Measurements from ENCODE around the gene DNER.

Gene DNER

DNA sequence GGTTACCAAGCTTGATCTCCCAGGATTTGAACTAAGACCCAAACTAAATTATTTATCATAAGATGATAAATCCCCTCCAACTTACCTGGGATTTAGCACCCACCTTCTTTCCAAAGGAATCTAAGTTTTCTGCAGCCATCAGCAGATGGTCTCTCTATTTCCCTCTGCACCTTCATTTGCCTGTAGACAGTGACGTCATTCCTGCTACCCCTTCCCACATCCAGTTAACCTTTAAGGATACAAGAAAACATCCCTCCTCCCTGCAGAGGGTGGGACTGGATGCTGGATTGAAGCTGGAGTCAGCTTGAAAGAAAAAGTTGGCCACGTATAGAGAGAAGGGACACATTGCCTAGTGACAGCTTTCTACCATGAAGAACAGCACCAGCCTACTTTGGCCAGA is 3.7 kb upstream of the DNER start:
- H3K27me3 ChIP-seq (replicated peaks; ENCODE audit: control insufficient read depth, insufficient read depth, low read length, poor library complexity, severe bottlenecking) = peaks cover 10% of the 10 kb centered on the region

DNA sequence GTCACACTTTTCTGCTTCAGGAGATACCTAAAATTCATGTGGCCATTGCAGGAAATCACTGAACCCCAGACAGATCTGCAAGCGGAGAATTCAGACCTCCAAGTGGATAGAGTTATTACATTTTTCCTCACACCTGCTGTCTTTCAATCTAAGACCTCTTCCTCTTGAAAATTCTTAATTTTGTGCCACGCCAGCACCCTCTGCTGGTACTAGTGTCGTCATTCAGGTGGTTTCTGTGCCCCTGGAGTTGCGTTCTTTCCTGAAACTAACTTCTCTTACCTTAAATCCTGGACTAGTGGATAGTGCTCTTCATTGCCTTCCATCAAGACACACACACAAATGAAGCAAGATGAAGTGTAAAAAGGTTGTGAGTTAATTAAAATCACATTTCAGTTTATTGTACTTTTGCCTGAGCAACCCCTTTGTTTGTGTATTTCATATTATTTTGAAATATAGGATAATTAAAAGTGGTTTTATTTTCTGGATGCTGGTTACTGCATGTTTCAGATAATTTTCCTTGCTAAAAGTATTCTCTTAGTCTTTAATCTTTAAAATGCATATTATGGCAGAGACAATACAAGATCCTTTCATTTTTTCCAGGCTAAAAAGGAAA is 1.6 kb upstream of the DNER start:
- H3K9me3 ChIP-seq (ENCODE audit: control insufficient read depth, low read length) = no peaks in the 10 kb centered on the region
- DNase-seq = no peak
- H3K4me3 ChIP-seq (ENCODE audit: insufficient read depth, low read depth, low read length, poor library complexity, severe bottlenecking) = no peak overlapping the region
- H3K36me3 ChIP-seq (ENCODE audit: control insufficient read depth, insufficient read depth, low read length) = no peaks in the 10 kb centered on the region
- H3K4me1 ChIP-seq (ENCODE audit: control insufficient read depth, insufficient read depth, low read length, poor library complexity, severe bottlenecking) = peaks cover 20% of the 10 kb centered on the region
- H3K27me3 ChIP-seq (replicated peaks; ENCODE audit: control insufficient read depth, insufficient read depth, low read length, poor library complexity, severe bottlenecking) = peaks cover 16% of the 10 kb centered on the region
- no peak overlapping the region for H3K27ac ChIP-seq (ENCODE audit: insufficient read depth, low read length, poor library complexity, severe bottlenecking)

More for the DNA sequence above, 3.7 kb upstream of the DNER start:
- H3K9me3 ChIP-seq (ENCODE audit: control insufficient read depth, low read length) = no peaks in the 10 kb centered on the region
- H3K36me3 ChIP-seq (ENCODE audit: control insufficient read depth, insufficient read depth, low read length) = no peaks in the 10 kb centered on the region
- no peak overlapping the region for H3K27ac ChIP-seq (ENCODE audit: insufficient read depth, low read length, poor library complexity, severe bottlenecking)
- DNase-seq = no peak
- H3K4me3 ChIP-seq (ENCODE audit: insufficient read depth, low read depth, low read length, poor library complexity, severe bottlenecking) = no peak overlapping the region
- peaks cover 18% of the 10 kb centered on the region for H3K4me1 ChIP-seq (ENCODE audit: control insufficient read depth, insufficient read depth, low read length, poor library complexity, severe bottlenecking)

DNA sequence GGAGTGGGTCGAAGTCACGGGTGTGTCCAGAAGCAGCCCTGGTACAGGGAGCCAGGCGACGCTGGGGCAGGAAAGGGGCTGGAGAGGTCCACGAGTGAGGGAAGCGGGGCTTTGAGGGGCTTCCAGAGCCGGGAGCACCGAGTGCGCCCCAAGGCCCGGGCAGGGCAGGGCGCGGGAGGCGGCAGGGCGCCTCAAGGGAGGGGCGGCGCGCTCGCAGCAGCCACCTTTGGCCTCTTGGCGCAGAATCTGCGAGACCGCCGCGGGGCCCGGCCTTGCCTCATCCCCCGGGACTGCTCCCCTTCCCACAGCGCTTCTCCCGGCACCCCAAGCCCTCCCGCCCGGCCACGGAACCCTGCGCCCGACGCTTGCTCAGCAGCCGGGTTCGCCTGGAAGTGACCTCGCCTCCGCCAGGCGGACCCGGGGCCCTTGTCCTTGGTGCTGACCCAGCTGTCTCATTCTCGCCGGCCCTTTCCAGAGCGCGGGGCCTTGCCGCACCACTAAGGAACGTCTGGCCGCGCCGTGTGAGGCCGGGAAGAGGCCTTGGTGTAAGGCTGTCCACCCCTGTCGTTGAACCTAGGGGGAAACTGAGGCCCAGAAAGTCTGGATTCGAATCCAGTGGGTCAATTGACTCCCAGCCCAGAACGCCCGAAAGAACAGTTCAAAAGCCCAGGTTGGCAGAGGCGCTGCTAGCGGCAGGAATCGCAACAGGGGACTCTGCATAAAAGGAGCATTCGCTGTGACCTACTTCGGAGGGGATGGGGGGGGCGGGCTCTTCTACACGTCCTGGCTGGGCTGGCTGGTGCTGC is 584 bp upstream of the DNER start:
- no peak overlapping the region for H3K27ac ChIP-seq (ENCODE audit: insufficient read depth, low read length, poor library complexity, severe bottlenecking)
- no peaks in the 10 kb centered on the region for H3K9me3 ChIP-seq (ENCODE audit: control insufficient read depth, low read length)
- no peaks in the 10 kb centered on the region for H3K36me3 ChIP-seq (ENCODE audit: control insufficient read depth, insufficient read depth, low read length)
- H3K27me3 ChIP-seq (replicated peaks; ENCODE audit: control insufficient read depth, insufficient read depth, low read length, poor library complexity, severe bottlenecking) = peaks cover 26% of the 10 kb centered on the region
- H3K4me1 ChIP-seq (ENCODE audit: control insufficient read depth, insufficient read depth, low read length, poor library complexity, severe bottlenecking) = peaks cover 20% of the 10 kb centered on the region
- DNase-seq = no peak
- H3K4me3 ChIP-seq (ENCODE audit: insufficient read depth, low read depth, low read length, poor library complexity, severe bottlenecking) = peak overlapping the region; percentile 59

DNA sequence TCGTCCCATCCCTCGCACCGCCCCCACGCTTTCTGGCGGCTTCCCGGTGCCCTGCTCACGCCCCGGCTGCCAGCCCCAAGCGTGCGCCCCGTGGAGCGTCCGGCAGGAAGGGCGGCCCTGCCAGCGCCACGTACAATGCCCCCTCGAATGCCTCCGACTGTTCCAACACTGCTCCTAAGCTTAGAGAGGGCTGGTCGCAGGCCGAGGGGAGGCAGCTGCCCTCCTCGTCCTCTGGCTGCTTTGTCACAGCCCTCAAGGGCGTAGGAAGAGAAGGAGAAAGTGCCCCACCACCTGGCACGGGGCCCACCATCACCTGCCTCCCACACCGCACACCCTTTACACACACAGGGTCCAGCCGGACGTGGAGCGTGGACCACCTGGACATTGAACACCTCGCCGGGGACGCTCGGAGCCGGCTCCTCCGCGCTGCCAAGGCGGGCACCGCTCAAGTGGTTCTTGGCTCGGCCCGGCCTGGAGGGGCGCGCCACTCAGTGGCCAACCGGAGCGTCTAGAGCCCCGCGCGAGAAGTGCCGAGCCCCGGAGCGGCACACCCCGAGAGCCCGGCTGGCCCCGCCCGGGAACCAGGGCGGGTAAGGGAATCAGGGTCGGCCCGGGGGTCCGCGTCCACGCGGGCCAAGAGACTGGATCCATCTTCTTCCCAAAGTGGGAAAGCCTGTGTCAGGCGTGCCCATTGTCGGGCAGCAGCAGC is 830 bp downstream of the DNER start:
- no peaks in the 10 kb centered on the region for H3K9me3 ChIP-seq (ENCODE audit: control insufficient read depth, low read length)
- DNase-seq = no peak
- no peaks in the 10 kb centered on the region for H3K36me3 ChIP-seq (ENCODE audit: control insufficient read depth, insufficient read depth, low read length)
- peak overlapping the region; percentile 36 for H3K4me3 ChIP-seq (ENCODE audit: insufficient read depth, low read depth, low read length, poor library complexity, severe bottlenecking)
- H3K27me3 ChIP-seq (replicated peaks; ENCODE audit: control insufficient read depth, insufficient read depth, low read length, poor library complexity, severe bottlenecking) = peaks cover 33% of the 10 kb centered on the region
- H3K27ac ChIP-seq (ENCODE audit: insufficient read depth, low read length, poor library complexity, severe bottlenecking) = no peak overlapping the region
- peaks cover 20% of the 10 kb centered on the region for H3K4me1 ChIP-seq (ENCODE audit: control insufficient read depth, insufficient read depth, low read length, poor library complexity, severe bottlenecking)

GRCh38 chr2:229712136-229712535 is 2.2 kb downstream of the DNER start:
- peaks cover 20% of the 10 kb centered on the region for H3K4me1 ChIP-seq (ENCODE audit: control insufficient read depth, insufficient read depth, low read length, poor library complexity, severe bottlenecking)
- no peaks in the 10 kb centered on the region for H3K36me3 ChIP-seq (ENCODE audit: control insufficient read depth, insufficient read depth, low read length)
- no peak overlapping the region for H3K4me3 ChIP-seq (ENCODE audit: insufficient read depth, low read depth, low read length, poor library complexity, severe bottlenecking)
- H3K9me3 ChIP-seq (ENCODE audit: control insufficient read depth, low read length) = no peaks in the 10 kb centered on the region
- H3K27ac ChIP-seq (ENCODE audit: insufficient read depth, low read length, poor library complexity, severe bottlenecking) = no peak overlapping the region
- no peak for DNase-seq
- peaks cover 33% of the 10 kb centered on the region for H3K27me3 ChIP-seq (replicated peaks; ENCODE audit: control insufficient read depth, insufficient read depth, low read length, poor library complexity, severe bottlenecking)

DNA sequence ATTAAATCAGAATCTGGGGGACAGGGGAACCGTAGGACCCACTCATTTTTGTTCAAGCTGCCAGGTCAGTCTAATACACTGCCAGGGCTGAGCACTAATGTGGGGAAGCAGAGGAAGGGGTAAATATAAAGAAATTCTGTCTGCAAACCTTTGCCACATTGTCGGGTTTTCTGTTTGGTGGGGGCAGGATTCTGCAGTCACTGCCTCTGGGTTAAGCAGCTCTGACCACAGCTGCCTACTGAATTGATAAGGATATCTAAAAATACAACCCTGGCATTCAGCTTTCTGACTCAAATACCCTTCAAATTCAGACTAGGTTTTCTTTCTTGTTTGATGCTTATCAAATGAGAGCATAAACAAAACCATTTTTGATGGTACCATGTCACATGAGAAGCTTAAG is 6.0 kb downstream of the DNER start:
- no peaks in the 10 kb centered on the region for H3K36me3 ChIP-seq (ENCODE audit: control insufficient read depth, insufficient read depth, low read length)
- DNase-seq = no peak
- H3K9me3 ChIP-seq (ENCODE audit: control insufficient read depth, low read length) = no peaks in the 10 kb centered on the region
- peaks cover 4% of the 10 kb centered on the region for H3K4me1 ChIP-seq (ENCODE audit: control insufficient read depth, insufficient read depth, low read length, poor library complexity, severe bottlenecking)
- peaks cover 25% of the 10 kb centered on the region for H3K27me3 ChIP-seq (replicated peaks; ENCODE audit: control insufficient read depth, insufficient read depth, low read length, poor library complexity, severe bottlenecking)
- H3K27ac ChIP-seq (ENCODE audit: insufficient read depth, low read length, poor library complexity, severe bottlenecking) = no peak overlapping the region
- no peak overlapping the region for H3K4me3 ChIP-seq (ENCODE audit: insufficient read depth, low read depth, low read length, poor library complexity, severe bottlenecking)

- Histone ChIP-seq H3K4me1 (ENCODE audit: control insufficient read depth, insufficient read depth, low read length, poor library complexity, severe bottlenecking) (no peaks in the 10 kb centered on the region), H3K9me3 (ENCODE audit: control insufficient read depth, low read length) (no peaks in the 10 kb centered on the region), H3K27me3 (replicated peaks; ENCODE audit: control insufficient read depth, insufficient read depth, low read length, poor library complexity, severe bottlenecking) (no peaks in the 10 kb centered on the region), H3K27ac (ENCODE audit: insufficient read depth, low read length, poor library complexity, severe bottlenecking) (no peak overlapping the region), H3K36me3 (ENCODE audit: control insufficient read depth, insufficient read depth, low read length) (no peaks in the 10 kb centered on the region), H3K4me3 (ENCODE audit: insufficient read depth, low read depth, low read length, poor library complexity, severe bottlenecking) (no peak overlapping the region)
- DNase-seq = no peak
Measured at GRCh38 chr2:229703909-229704630, 10.3 kb downstream of the DNER start.

GRCh38 chr2:229701716-229702115 is 12.6 kb downstream of the DNER start:
- no peak for DNase-seq
- no peak overlapping the region for H3K27ac ChIP-seq (ENCODE audit: insufficient read depth, low read length, poor library complexity, severe bottlenecking)
- no peaks in the 10 kb centered on the region for H3K4me1 ChIP-seq (ENCODE audit: control insufficient read depth, insufficient read depth, low read length, poor library complexity, severe bottlenecking)
- no peaks in the 10 kb centered on the region for H3K9me3 ChIP-seq (ENCODE audit: control insufficient read depth, low read length)
- H3K36me3 ChIP-seq (ENCODE audit: control insufficient read depth, insufficient read depth, low read length) = no peaks in the 10 kb centered on the region
- no peaks in the 10 kb centered on the region for H3K27me3 ChIP-seq (replicated peaks; ENCODE audit: control insufficient read depth, insufficient read depth, low read length, poor library complexity, severe bottlenecking)
- no peak overlapping the region for H3K4me3 ChIP-seq (ENCODE audit: insufficient read depth, low read depth, low read length, poor library complexity, severe bottlenecking)

GRCh38 chr2:229701062-229701461 is 13.3 kb downstream of the DNER start:
- Histone ChIP-seq H3K9me3 (ENCODE audit: control insufficient read depth, low read length) (no peaks in the 10 kb centered on the region), H3K4me3 (ENCODE audit: insufficient read depth, low read depth, low read length, poor library complexity, severe bottlenecking) (no peak overlapping the region), H3K36me3 (ENCODE audit: control insufficient read depth, insufficient read depth, low read length) (no peaks in the 10 kb centered on the region), H3K4me1 (ENCODE audit: control insufficient read depth, insufficient read depth, low read length, poor library complexity, severe bottlenecking) (no peaks in the 10 kb centered on the region), H3K27me3 (replicated peaks; ENCODE audit: control insufficient read depth, insufficient read depth, low read length, poor library complexity, severe bottlenecking) (no peaks in the 10 kb centered on the region), H3K27ac (ENCODE audit: insufficient read depth, low read length, poor library complexity, severe bottlenecking) (no peak overlapping the region)
- no peak for DNase-seq
